T-helper 2 cell treated with Interferon-gamma antibody and Interleukin-4, amounts not matched to agents 100 ng/mL and 5 ng/mL, for 36 hours (primary cell): ENCODE results near the gene INCA1. TPM values are rescaled to one million over a fixed set of nuclear protein-coding genes. Genes with fewer than 3 reads are reported as not detected.

ENCODE experiments used
- intact Hi-C: fragments of 100-400 bp; cut with micrococcal nuclease; formaldehyde crosslinking; loops from one replicate; pipeline ENCODE4 v1.15.1; 2023
- total RNA-seq: library from RNA; stranded (reverse); gene quantifications from 2 replicates; pipeline ENCODE4 v1.2.3, GENCODE V29; 2022

The INCA1 gene
- total RNA-seq, 1 donor from 2014 or later = 0.27 TPM

GRCh38 chr17:5014357-5014756, 17.0 kb upstream of the INCA1 start:
- intact Hi-C loops = no loop called here

- intact Hi-C loops = no loop called here
These were observed 14.6 kb upstream of the INCA1 start for GRCh38 chr17:5011928-5012327.

- intact Hi-C loops = no loop called here
These were observed 6.0 kb upstream of the INCA1 start for GRCh38 chr17:5003214-5003867.

GRCh38 chr17:5002121-5002788, 4.9 kb upstream of the INCA1 start:
- intact Hi-C loops = no loop called here

GRCh38 chr17:5000237-5000639, 2.9 kb upstream of the INCA1 start:
- intact Hi-C loops = no loop called here

- intact Hi-C loops = no loop called here
These were observed 2.2 kb upstream of the INCA1 start for GRCh38 chr17:4999430-5000093.

GRCh38 chr17:4998732-4999429, 1.6 kb upstream of the INCA1 start:
- intact Hi-C loops = no loop called here

GRCh38 chr17:4998027-4998731, 857 bp upstream of the INCA1 start:
- intact Hi-C loops = no loop called here

GRCh38 chr17:4994081-4994595, 3.2 kb downstream of the INCA1 start:
- intact Hi-C loops = no loop called here

GRCh38 chr17:4987767-4988567, 9.4 kb downstream of the INCA1 start:
- intact Hi-C loops = loop anchor here (1.0 to 5.0 kb wide), 4 partner anchors 9 to 276 kb away; partner anchors contain the start of genes ARRB2, INCA1, KIF1C and PFN1

- intact Hi-C loops = loop anchor here (1.0 to 5.0 kb wide), 3 partner anchors 20 to 275 kb away; partner anchors contain the start of genes ARRB2, PFN1 and SPAG7
These were observed 10.2 kb downstream of the INCA1 start, which contains the start of gene CAMTA2 for GRCh38 chr17:4986951-4987766. Gene CAMTA2, minus strand, starts transcription at chr17:4987675. Its CDS starts 1,453 bp downstream, at chr17:4986222.

GRCh38 chr17:4986403-4986802, 10.9 kb downstream of the INCA1 start:
- intact Hi-C loops = loop anchor here (5.0 kb wide), 2 partner anchors 39 to 274 kb away; partner anchors contain the start of genes ARRB2 and PFN1

GRCh38 chr17:4982305-4982704, 15.0 kb downstream of the INCA1 start:
- intact Hi-C loops = no loop called here

- intact Hi-C loops = loop anchor here (1.0 kb wide), 1 partner anchor 82 kb away; no protein-coding TSS in a partner anchor
These were observed 16.6 kb downstream of the INCA1 start for GRCh38 chr17:4980644-4981216.

- intact Hi-C loops = no loop called here
These were observed 18.6 kb downstream of the INCA1 start for GRCh38 chr17:4978726-4979125.

GRCh38 chr17:4974115-4974670, 23.1 kb downstream of the INCA1 start:
- intact Hi-C loops = no loop called here

- intact Hi-C loops = no loop called here
These were observed 23.8 kb downstream of the INCA1 start for GRCh38 chr17:4973256-4974114.
